GM12801 (cell line): ENCODE measurements around the gene KLF7.

Source experiments
- TF ChIP-seq, protein P1 (sequence below): IDR thresholded peaks from one replicate; pipeline ENCODE4 v1.5.1; 2011; ENCODE audit warnings: control low read depth; ENCODE audit not compliant: insufficient read length; ENCODE audit errors: extremely low read depth

KLF7 gene

GRCh38 chr2:207088839-207089238, 76.9 kb downstream of the KLF7 start:
- TF ChIP-seq, protein P1, sequence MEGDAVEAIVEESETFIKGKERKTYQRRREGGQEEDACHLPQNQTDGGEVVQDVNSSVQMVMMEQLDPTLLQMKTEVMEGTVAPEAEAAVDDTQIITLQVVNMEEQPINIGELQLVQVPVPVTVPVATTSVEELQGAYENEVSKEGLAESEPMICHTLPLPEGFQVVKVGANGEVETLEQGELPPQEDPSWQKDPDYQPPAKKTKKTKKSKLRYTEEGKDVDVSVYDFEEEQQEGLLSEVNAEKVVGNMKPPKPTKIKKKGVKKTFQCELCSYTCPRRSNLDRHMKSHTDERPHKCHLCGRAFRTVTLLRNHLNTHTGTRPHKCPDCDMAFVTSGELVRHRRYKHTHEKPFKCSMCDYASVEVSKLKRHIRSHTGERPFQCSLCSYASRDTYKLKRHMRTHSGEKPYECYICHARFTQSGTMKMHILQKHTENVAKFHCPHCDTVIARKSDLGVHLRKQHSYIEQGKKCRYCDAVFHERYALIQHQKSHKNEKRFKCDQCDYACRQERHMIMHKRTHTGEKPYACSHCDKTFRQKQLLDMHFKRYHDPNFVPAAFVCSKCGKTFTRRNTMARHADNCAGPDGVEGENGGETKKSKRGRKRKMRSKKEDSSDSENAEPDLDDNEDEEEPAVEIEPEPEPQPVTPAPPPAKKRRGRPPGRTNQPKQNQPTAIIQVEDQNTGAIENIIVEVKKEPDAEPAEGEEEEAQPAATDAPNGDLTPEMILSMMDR: no peak

GRCh38 chr2:207088276-207088675, 77.5 kb downstream of the KLF7 start:
- TF ChIP-seq, protein P1: no peak

DNA sequence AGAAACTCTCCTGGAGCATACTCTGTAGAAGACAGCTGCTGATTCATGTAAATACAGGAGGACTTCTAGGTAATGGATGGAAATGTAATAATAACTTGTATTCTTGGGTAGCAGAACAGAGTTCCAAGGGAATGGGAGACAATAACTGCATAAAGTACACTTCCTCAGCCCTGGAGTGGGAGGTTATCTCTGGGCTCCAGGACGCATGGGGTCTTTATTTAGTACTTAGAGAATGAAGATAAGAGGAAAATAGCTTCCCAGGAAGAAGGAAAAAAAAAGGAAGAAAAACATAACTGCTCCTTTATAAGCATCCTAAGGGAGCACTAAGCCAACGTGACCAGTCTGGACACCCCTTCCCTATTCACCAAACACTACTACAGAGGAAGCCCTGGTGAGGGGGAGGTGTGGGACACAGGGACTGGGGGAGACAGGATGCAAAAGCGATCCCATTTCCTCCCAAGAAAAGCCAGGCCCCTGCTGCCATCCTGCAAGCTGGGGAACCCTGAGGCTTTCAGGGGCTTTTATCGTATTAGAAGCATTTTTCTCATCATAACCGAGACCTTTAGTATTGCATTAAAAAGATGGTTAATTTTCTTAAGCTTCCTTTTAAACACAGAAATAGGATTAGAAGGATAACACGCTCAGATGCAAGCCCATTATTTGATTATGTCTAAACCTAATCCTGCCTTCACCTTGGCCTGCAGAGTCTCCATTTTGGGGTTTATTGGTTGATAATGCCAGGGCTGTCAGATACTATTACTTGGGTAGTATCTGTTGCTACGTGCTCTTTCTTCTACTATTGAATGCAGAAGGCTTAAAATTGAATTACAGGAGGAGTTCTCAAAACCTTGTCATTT, 78.5 kb downstream of the KLF7 start:
- TF ChIP-seq, protein P1: no peak

GRCh38 chr2:207086136-207086535, 79.6 kb downstream of the KLF7 start:
- TF ChIP-seq, protein P1: no peak

DNA sequence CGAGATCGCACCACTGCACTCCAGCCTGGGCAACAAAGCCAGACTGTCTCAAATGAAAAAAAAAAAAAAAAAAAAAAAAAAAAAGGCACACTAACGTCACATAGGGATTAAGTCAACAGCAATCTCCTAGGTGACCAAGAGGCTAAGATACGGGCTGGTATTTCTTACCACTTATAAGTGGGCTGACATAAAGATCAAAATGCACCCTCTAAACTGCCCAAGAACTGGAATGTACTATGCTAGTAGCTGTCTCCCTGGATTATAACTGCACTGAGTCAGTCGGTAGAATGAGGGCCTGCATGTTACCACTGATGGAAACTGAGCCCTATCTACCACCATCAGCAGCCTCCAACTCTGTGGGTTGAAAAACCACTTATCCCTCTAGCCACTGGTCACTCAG, 80.6 kb downstream of the KLF7 start:
- TF ChIP-seq, protein P1: no peak

DNA sequence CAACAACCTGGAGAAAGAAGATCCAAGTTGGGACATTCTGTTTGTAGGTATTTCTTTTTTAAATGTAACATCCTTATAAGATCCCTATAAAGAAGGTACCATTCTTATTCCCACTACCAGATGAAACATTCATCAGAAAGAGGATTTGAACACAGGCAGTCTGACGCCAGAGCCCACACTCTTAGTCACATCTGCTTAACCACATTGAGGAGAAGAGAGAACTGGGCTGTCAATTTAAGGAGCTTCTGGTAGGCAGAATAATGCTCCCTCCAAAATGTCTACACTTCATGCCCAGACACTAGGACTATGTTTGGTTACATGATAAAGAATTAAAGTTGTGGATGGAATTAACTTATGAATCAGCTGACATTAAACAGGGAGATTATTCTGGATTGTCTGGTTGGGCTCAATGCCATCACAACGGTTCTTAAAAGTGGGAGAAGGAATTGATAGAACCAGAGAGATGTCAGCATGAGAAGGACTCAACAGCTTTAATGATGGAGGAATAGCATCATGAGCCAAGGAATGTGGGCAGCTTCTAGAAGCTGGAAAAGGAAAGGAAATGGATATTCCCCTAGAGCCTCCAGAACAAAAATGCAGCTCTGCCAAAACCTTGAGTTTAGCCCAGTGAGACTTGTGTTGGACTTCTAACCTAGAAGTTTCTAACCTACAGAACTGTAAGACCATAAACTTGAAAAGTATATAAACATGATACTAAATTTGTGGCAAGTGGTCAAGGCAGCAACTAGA, 82.2 kb downstream of the KLF7 start:
- TF ChIP-seq, protein P1: no peak

DNA sequence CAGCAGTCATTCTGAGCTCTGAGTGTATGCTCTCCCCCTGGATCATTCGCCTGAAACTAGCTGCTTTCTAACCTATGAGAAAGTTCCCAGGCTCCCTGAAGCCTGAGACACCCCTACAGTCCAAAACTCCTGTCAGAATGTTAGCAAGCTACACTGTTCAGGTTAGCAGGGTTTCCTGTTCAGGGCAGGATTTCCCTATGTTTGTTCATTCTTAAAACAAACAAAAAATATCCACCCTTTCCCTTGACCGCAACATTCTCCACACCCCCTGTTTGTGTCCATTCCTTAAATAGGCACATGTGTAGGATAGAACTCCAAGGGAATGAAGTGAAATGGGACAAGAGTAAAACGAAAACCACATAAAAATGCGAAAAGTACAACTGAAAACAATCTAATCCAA, 83.1 kb downstream of the KLF7 start:
- TF ChIP-seq, protein P1: no peak
